Mesenchymal stem cell (in vitro differentiated cells and primary cell): ENCODE measurements around the gene PHKG2.

ENCODE experiments used
- DNase-seq: peaks from one replicate; pipeline ENCODE4 v3.0.0-alpha.2; 2013
- H2AFZ ChIP-seq: one replicate; pipeline ENCODE4 v1.6.1; 2013; ENCODE audit warnings: low read depth, mild to moderate bottlenecking, control low read depth, inconsistent platforms, low read length, moderate library complexity
- H2AK5ac ChIP-seq: 2 replicates; pipeline ENCODE4 v1.6.1; 2013; ENCODE audit warnings: low read length, moderate library complexity, mild to moderate bottlenecking, inconsistent platforms; ENCODE audit not compliant: severe bottlenecking
- H2BK120ac ChIP-seq: one replicate; pipeline ENCODE4 v1.6.1; 2013; ENCODE audit warnings: low read depth, mild to moderate bottlenecking, inconsistent platforms, low read length, moderate library complexity
- H2BK12ac ChIP-seq, 2 experiments: one replicate each; pipeline ENCODE4 v1.6.1; 2013; ENCODE audit warnings: inconsistent platforms in 2 of 2, low read length in 2 of 2, mild to moderate bottlenecking in 2 of 2, moderate library complexity in 2 of 2, control low read depth in 1 of 2
- H2BK15ac ChIP-seq: one replicate; pipeline ENCODE4 v1.6.1; 2013; ENCODE audit warnings: mild to moderate bottlenecking, low read depth, inconsistent platforms; ENCODE audit not compliant: poor library complexity, severe bottlenecking
- H2BK5ac ChIP-seq: 2 replicates; pipeline ENCODE4 v1.6.1; 2013; ENCODE audit warnings: low read depth, mild to moderate bottlenecking, low read length, control low read depth, inconsistent platforms; ENCODE audit not compliant: poor library complexity, severe bottlenecking
- H3K14ac ChIP-seq, 2 experiments: one replicate each; pipeline ENCODE4 v1.6.1; 2013; ENCODE audit warnings: inconsistent platforms in 2 of 2, low read length in 2 of 2, control low read depth in 1 of 2, mild to moderate bottlenecking in 1 of 2, moderate library complexity in 1 of 2
- H3K18ac ChIP-seq, 2 experiments: one replicate each; pipeline ENCODE4 v1.6.1; 2013; ENCODE audit warnings: inconsistent platforms in 2 of 2, low read length in 2 of 2, control low read depth in 1 of 2, low read depth in 1 of 2, mild to moderate bottlenecking in 1 of 2
- H3K23ac ChIP-seq, 2 experiments: one replicate each; pipeline ENCODE4 v1.6.1; 2013; ENCODE audit warnings: inconsistent platforms in 2 of 2, low read length in 2 of 2, mild to moderate bottlenecking in 2 of 2, moderate library complexity in 2 of 2, control low read depth in 1 of 2
- H3K27ac ChIP-seq: 2 replicates; pipeline ENCODE4 v1.5.1; 2013; ENCODE audit warnings: mild to moderate bottlenecking, moderate library complexity, low read length, control low read depth, inconsistent platforms; ENCODE audit not compliant: poor library complexity, severe bottlenecking
- H3K27me3 ChIP-seq, 2 experiments: 2 replicates each; pipeline versions ENCODE4 v1.6.1 to v1.7.0; 2013; ENCODE audit warnings: low read length in 2 of 2, mild to moderate bottlenecking in 2 of 2, moderate library complexity in 2 of 2, control low read depth in 1 of 2, inconsistent platforms in 1 of 2; ENCODE audit not compliant: control insufficient read depth in 1 of 2, insufficient read depth in 1 of 2
- H3K36me3 ChIP-seq, 2 experiments: 2 replicates each; pipeline versions ENCODE4 v1.6.1 to v1.7.0; 2013; ENCODE audit warnings: low read length in 2 of 2, control low read depth in 1 of 2, inconsistent platforms in 1 of 2, low read depth in 1 of 2, mild to moderate bottlenecking in 1 of 2; ENCODE audit not compliant: insufficient read depth in 2 of 2, control insufficient read depth in 1 of 2
- H3K4ac ChIP-seq, 2 experiments: one replicate each; pipeline ENCODE4 v1.6.1; 2013; ENCODE audit warnings: inconsistent platforms in 2 of 2, low read length in 2 of 2, mild to moderate bottlenecking in 2 of 2, moderate library complexity in 2 of 2, control low read depth in 1 of 2, low read depth in 1 of 2
- H3K4me1 ChIP-seq: 2 replicates; pipeline ENCODE4 v1.6.1; 2013; ENCODE audit warnings: low read depth, low read length, control low read depth; ENCODE audit not compliant: control insufficient read depth, insufficient read depth
- H3K4me2 ChIP-seq: 2 replicates; pipeline ENCODE4 v1.6.1; 2013; ENCODE audit warnings: low read length, mild to moderate bottlenecking, inconsistent platforms; ENCODE audit not compliant: poor library complexity, severe bottlenecking
- H3K4me3 ChIP-seq, 2 experiments: 2 replicates each; pipeline versions ENCODE4 v1.5.1 to v1.7.0; 2013; ENCODE audit warnings: low read length in 2 of 2, mild to moderate bottlenecking in 2 of 2, control low read depth in 1 of 2, low read depth in 1 of 2; ENCODE audit not compliant: insufficient read depth in 1 of 2
- H3K79me1 ChIP-seq: replicated peaks from 2 replicates; pipeline ENCODE4 v1.6.1; 2013; ENCODE audit warnings: mild to moderate bottlenecking, control low read depth, low read length, inconsistent platforms; ENCODE audit not compliant: poor library complexity, severe bottlenecking
- H3K9ac ChIP-seq: 2 replicates; pipeline ENCODE4 v1.7.0; 2013; ENCODE audit warnings: mild to moderate bottlenecking, low read length, moderate library complexity
- H3K9me3 ChIP-seq: 2 replicates; pipeline ENCODE4 v1.7.0; 2013; ENCODE audit warnings: mild to moderate bottlenecking, low read length; ENCODE audit not compliant: control insufficient read depth
- H4K8ac ChIP-seq: one replicate; pipeline ENCODE4 v1.6.1; 2013; ENCODE audit warnings: inconsistent platforms, mild to moderate bottlenecking, low read length, moderate library complexity
- H4K91ac ChIP-seq: one replicate; pipeline ENCODE4 v1.6.1; 2013; ENCODE audit warnings: mild to moderate bottlenecking, low read length, inconsistent platforms
- WGBS: methylation state at CpG from one replicate; pipeline ENCODE4 v1.1.7; 2013; ENCODE audit warnings: mixed read lengths; 5-methylcytosine and 5-hydroxymethylcytosine counted together

Gene PHKG2

DNA sequence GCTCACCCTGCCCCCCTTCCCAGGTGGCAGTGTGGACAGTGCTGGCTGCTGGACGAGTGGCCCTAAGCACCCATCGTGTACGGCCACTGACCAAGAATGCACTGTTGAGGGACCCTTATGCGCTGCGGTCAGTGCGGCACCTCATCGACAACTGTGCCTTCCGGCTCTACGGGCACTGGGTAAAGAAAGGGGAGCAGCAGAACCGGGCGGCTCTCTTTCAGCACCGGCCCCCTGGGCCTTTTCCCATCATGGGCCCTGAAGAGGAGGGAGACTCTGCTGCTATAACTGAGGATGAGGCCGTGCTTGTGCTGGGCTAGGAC is 8.5 kb downstream of the PHKG2 start:
- Histone ChIP-seq H3K14ac (no peak overlapping the region), H3K36me3 (peaks cover 56 to 67% of the 10 kb centered on the region in 2 experiments), H2BK120ac (no peak overlapping the region), H3K18ac (no peak overlapping the region), H3K4me1 (no peaks in the 10 kb centered on the region), H2AK5ac (no peak overlapping the region), H4K91ac (no peak overlapping the region), H3K4me3 (no peak overlapping the region), H2BK12ac (no peak overlapping the region), H3K27me3 (no peaks in the 10 kb centered on the region), H2AFZ (no peak overlapping the region), H3K9ac (no peak overlapping the region), H3K4ac (no peak overlapping the region), H3K23ac (no peak overlapping the region), H3K27ac (no peak overlapping the region), H3K9me3 (no peaks in the 10 kb centered on the region), H3K4me2 (no peak overlapping the region), H2BK15ac (no peak overlapping the region), H4K8ac (no peak overlapping the region), H2BK5ac (no peak overlapping the region), H3K79me1 (peaks cover 27% of the 10 kb centered on the region)
- no peak for DNase-seq
- over 99% methylated on average over 13 of the region's 13 CpGs for WGBS

GRCh38 chr16:30757316-30757715 is 9.1 kb downstream of the PHKG2 start:
- Histone ChIP-seq H3K36me3 (peaks cover 54 to 62% of the 10 kb centered on the region in 2 experiments), H3K14ac (no peak overlapping the region), H4K8ac (peak overlapping the region; percentile 39), H3K4me3 (no peak overlapping the region), H2AFZ (no peak overlapping the region), H4K91ac (no peak overlapping the region), H2BK12ac (no peak overlapping the region), H3K18ac (no peak overlapping the region), H3K4me2 (no peak overlapping the region), H3K9me3 (no peaks in the 10 kb centered on the region), H3K79me1 (peaks cover 25% of the 10 kb centered on the region), H2AK5ac (no peak overlapping the region), H3K4me1 (no peaks in the 10 kb centered on the region), H3K9ac (no peak overlapping the region), H2BK120ac (no peak overlapping the region), H2BK5ac (no peak overlapping the region), H3K27ac (no peak overlapping the region), H3K4ac (no peak overlapping the region), H3K23ac (no peak overlapping the region), H2BK15ac (no peak overlapping the region), H3K27me3 (no peaks in the 10 kb centered on the region)
- DNase-seq, result no peak
- 96% methylated on average over 7 of the region's 7 CpGs for WGBS

DNA sequence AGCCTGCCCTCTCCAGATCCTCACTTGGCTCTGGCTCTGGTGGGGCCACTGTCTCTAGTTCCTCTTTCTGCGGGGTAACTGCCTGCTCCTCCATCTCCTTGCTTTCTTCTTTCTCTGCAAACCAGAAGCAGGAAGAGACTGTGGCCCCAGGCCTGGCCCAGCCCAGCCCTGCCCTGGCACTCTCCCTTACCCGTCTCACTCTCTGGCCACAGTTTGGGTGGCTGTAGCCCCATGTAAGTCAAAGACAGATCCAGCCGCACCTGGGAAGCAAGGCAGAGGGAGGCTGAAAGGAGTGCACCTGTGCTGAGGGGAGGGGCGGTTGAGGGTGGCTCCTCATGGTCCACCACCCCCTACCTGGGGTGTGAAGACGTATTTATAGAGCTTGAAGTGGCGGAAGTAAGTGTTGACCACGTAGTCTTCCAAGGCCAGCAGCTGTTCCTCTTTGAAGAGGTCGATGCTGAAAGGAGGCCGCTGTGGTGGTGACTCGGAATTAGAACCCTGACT is 10.8 kb downstream of the PHKG2 start:
- Histone ChIP-seq H2BK120ac (no peak overlapping the region), H4K8ac (no peak overlapping the region), H3K18ac (no peak overlapping the region), H2BK15ac (no peak overlapping the region), H3K79me1 (peaks cover 28% of the 10 kb centered on the region), H2BK12ac (no peak overlapping the region), H3K9ac (no peak overlapping the region), H2AFZ (no peak overlapping the region), H3K36me3 (peaks cover 49 to 56% of the 10 kb centered on the region in 2 experiments), H3K9me3 (no peaks in the 10 kb centered on the region), H3K4me2 (no peak overlapping the region), H3K27me3 (no peaks in the 10 kb centered on the region), H3K4me3 (no peak overlapping the region), H3K4me1 (peaks cover 8% of the 10 kb centered on the region), H3K4ac (no peak overlapping the region), H2BK5ac (no peak overlapping the region), H3K27ac (no peak overlapping the region), H2AK5ac (no peak overlapping the region), H3K23ac (no peak overlapping the region), H4K91ac (no peak overlapping the region), H3K14ac (no peak overlapping the region)
- 94% methylated on average over 10 of the region's 10 CpGs for WGBS
- DNase-seq, result no peak

- H3K4me2 ChIP-seq, result no peak overlapping the region
- peaks cover 33% of the 10 kb centered on the region for H3K79me1 ChIP-seq
- peaks cover 56 to 57% of the 10 kb centered on the region in 2 experiments for H3K36me3 ChIP-seq
- no peak overlapping the region for H3K23ac ChIP-seq
- 90% methylated on average over 7 of the region's 7 CpGs for WGBS
- peak overlapping the region; percentile 96 for H3K9ac ChIP-seq
- H3K9me3 ChIP-seq, result no peaks in the 10 kb centered on the region
- peaks cover 10% of the 10 kb centered on the region for H3K4me1 ChIP-seq
- peak overlapping the region in 1 of 2 experiments; percentile 93 for H3K4me3 ChIP-seq
- H2BK15ac ChIP-seq, result no peak overlapping the region
- no peak overlapping the region for H4K91ac ChIP-seq
- no peak overlapping the region for H2AFZ ChIP-seq
- no peak overlapping the region for H3K18ac ChIP-seq
- H2BK12ac ChIP-seq, result no peak overlapping the region
- DNase-seq, result no peak
- no peak overlapping the region for H3K14ac ChIP-seq
- no peak overlapping the region for H3K27ac ChIP-seq
- H3K4ac ChIP-seq, result no peak overlapping the region
- H2AK5ac ChIP-seq, result no peak overlapping the region
- H4K8ac ChIP-seq, result no peak overlapping the region
- H3K27me3 ChIP-seq, result no peaks in the 10 kb centered on the region
- H2BK5ac ChIP-seq, result no peak overlapping the region
- no peak overlapping the region for H2BK120ac ChIP-seq
Measured at GRCh38 chr16:30760001-30760559, 11.9 kb downstream of the PHKG2 start.
